Thyroid gland (tissue), 4 donors: ENCODE results near the gene PIEZO2.

ENCODE experiments used
- CTCF ChIP-seq, 6 experiments: fragments of 200-600 bp in 3 of 6; fragments of 450-650 bp in 3 of 6; sonication (generic) in 3 of 6; IDR thresholded peaks; one replicate each; pipeline ENCODE4 v1.5.1; 2016 to 2019; ENCODE audit warnings: antibody characterized with exemption in 6 of 6, mild to moderate bottlenecking in 2 of 6, inconsistent platforms in 1 of 6, moderate library complexity in 1 of 6
- POLR2A ChIP-seq, 2 donors: fragments of 450-650 bp; IDR thresholded peaks; one replicate each; pipeline ENCODE4 v1.6.1; 2017; ENCODE audit warnings: antibody characterized with exemption in 2 of 2, mild to moderate bottlenecking in 2 of 2, moderate library complexity in 1 of 2

GRCh38 chr18:10901329-10901728 lies 248.0 kb downstream of the PIEZO2 start:
- TF ChIP-seq CTCF (IDR thresholded peaks at IDR 0.05) (no peak), POLR2A (IDR thresholded peaks at IDR 0.05) (no peak)
